Progenitor cell of endocrine pancreas (in vitro differentiated cells): ENCODE data around the gene PLD1. TPM values are rescaled to one million over a fixed set of nuclear protein-coding genes. Genes with fewer than 3 reads are reported as not detected.

Source experiments
- DNase-seq: peaks from one replicate; pipeline ENCODE4 v3.0.0; 2021; ENCODE audit warnings: low spot score; ENCODE audit not compliant: unreplicated experiment
- H3K27ac Mint-ChIP-seq: 2 replicates; pipeline ENCODE4 v1.8.0; 2021; ENCODE audit warnings: mild to moderate bottlenecking, moderate library complexity, mixed read lengths
- H3K27me3 Mint-ChIP-seq: 2 replicates; pipeline ENCODE4 v1.8.0; 2021; ENCODE audit warnings: mixed read lengths
- H3K36me3 Mint-ChIP-seq: 2 replicates; pipeline ENCODE4 v1.8.0; 2022; ENCODE audit warnings: mixed read lengths; ENCODE audit not compliant: insufficient read depth
- H3K4me1 Mint-ChIP-seq: 2 replicates; pipeline ENCODE4 v1.8.0; 2021; ENCODE audit warnings: low read depth, mixed read lengths
- H3K4me3 Mint-ChIP-seq: 2 replicates; pipeline ENCODE4 v1.8.0; 2021; ENCODE audit warnings: low read depth, mild to moderate bottlenecking, moderate library complexity, mixed read lengths
- H3K9me3 Mint-ChIP-seq: 2 replicates; pipeline ENCODE4 v1.8.0; 2021; ENCODE audit warnings: low read depth, mixed read lengths
- total RNA-seq: library from RNA; stranded (reverse); gene quantifications from 2 replicates; pipeline ENCODE4 v1.2.1, GENCODE V29; 2021
- TF ChIP-seq, protein P1 (sequence below): fragments of 200-600 bp; sonication (generic); IDR thresholded peaks from one replicate; pipeline ENCODE4 v1.5.0; 2021; ENCODE audit warnings: antibody characterized with exemption, mild to moderate bottlenecking; ENCODE audit not compliant: unreplicated experiment

PLD1 gene
- total RNA-seq, 1 donor from 2014 or later: 143 TPM

DNA sequence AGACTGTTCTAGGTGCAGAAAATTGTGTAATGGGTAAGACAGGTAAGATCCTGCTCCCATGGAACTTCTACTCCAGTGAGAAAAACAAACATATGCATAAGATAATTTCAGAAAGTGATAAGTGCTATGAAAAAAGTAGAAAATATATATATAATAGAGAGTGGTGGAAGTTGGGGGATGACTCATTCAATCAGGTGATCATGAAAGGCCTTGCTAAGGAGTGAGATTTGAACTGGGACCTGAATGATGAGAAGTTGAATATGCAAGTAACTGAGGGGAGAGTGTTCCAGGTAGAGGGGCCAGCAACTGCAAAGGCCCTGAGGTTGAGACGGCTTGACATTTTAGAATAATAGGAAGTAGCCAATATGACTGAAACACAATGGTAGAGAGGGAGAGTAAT, 257.8 kb downstream of the PLD1 start:
- no peaks in the 10 kb centered on the region for H3K36me3 Mint-ChIP-seq
- DNase-seq: no peak
- TF ChIP-seq, protein P1, sequence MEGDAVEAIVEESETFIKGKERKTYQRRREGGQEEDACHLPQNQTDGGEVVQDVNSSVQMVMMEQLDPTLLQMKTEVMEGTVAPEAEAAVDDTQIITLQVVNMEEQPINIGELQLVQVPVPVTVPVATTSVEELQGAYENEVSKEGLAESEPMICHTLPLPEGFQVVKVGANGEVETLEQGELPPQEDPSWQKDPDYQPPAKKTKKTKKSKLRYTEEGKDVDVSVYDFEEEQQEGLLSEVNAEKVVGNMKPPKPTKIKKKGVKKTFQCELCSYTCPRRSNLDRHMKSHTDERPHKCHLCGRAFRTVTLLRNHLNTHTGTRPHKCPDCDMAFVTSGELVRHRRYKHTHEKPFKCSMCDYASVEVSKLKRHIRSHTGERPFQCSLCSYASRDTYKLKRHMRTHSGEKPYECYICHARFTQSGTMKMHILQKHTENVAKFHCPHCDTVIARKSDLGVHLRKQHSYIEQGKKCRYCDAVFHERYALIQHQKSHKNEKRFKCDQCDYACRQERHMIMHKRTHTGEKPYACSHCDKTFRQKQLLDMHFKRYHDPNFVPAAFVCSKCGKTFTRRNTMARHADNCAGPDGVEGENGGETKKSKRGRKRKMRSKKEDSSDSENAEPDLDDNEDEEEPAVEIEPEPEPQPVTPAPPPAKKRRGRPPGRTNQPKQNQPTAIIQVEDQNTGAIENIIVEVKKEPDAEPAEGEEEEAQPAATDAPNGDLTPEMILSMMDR: no peak

DNA sequence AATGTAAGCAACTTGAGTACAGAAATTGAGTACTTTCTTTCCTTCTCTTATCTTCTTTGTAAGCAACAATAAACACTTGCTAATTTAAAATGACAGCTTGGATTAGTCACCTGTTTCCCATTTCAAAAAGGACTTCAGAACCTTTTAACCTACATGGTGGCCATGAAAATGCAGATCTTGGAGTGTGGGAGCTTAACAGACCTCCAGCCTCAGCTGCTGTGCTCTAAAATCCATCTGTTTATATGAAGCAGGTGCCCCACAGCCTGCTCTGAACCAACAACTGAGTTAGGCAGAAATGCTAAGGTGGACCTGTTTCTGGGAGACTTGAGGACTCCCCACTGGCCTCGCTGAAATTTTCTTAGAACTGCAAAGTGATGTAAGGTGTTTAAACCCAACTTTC, 259.0 kb downstream of the PLD1 start:
- H3K4me3 Mint-ChIP-seq: no peak overlapping the region
- H3K4me1 Mint-ChIP-seq: peaks cover 3% of the 10 kb centered on the region
- no peaks in the 10 kb centered on the region for H3K9me3 Mint-ChIP-seq
- TF ChIP-seq, protein P1: no peak
- no peak overlapping the region for H3K27ac Mint-ChIP-seq
- H3K27me3 Mint-ChIP-seq: no peaks in the 10 kb centered on the region
- H3K36me3 Mint-ChIP-seq: no peaks in the 10 kb centered on the region
- DNase-seq: no peak

More for the DNA sequence above, 257.8 kb downstream of the PLD1 start:
- peaks cover 3% of the 10 kb centered on the region for H3K4me1 Mint-ChIP-seq
- H3K27ac Mint-ChIP-seq: no peak overlapping the region
- no peaks in the 10 kb centered on the region for H3K9me3 Mint-ChIP-seq
- no peak overlapping the region for H3K4me3 Mint-ChIP-seq
- H3K27me3 Mint-ChIP-seq: no peaks in the 10 kb centered on the region

Other genes with a start within 250 kb of the PLD1 start
- not detected in 2 replicates for gene TMEM212, start 32.9 kb upstream of the PLD1 start, total RNA-seq
- 158 and 161 TPM in 2 replicates for gene FNDC3B, start 229.1 kb upstream of the PLD1 start, total RNA-seq